HG03571 (cell line): ENCODE data around the gene PTPRK.

Experiments
- ATAC-seq: cut with Tn5 transposase; IDR thresholded peaks from one replicate; pipeline ENCODE4 v1.9.1; 2021; ENCODE audit not compliant: unreplicated experiment

PTPRK gene

GRCh38 chr6:128156321-128157111 lies 363.9 kb downstream of the PTPRK start:
- ATAC-seq: no peak

GRCh38 chr6:128155826-128156225 lies 364.6 kb downstream of the PTPRK start:
- no peak for ATAC-seq

DNA sequence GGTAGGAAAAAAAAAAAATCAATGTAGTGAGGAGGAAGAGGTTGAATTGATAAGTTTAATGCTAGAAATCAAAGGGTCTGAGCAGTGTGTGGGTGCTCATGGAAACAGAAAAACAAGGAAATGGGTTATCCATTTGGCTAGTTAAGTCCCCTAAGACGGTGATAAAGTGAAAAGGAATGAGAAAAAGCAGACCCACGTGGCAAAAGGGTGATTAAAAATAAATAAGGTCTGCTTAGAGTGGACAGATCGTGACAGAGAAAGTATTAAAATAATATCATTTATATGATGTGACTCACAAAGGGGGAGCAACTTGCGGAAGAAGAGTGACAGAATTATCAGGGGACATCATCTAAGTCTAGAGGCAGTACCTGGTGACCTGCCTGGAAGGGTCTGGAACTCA lies 367.8 kb downstream of the PTPRK start:
- ATAC-seq: no peak

GRCh38 chr6:128150376-128150775 lies 370.0 kb downstream of the PTPRK start:
- ATAC-seq: no peak

DNA sequence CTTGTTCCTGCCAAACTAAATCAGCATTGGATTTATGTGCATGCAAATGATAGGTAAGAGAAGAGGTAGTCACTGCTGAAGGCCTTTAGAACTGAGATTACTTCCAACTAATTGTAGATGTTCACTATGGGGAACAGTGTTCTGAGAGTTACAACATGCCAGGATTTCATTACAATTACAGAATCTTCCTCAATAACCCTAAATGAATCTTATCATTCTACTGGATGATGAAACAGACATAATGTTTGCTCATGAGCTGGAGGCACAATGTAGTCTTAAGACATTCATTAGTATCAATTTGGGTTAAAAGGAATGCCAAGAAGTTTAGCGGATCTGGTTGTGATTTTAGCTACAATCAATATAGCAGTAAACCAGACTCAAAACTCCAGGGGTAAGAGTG lies 370.6 kb downstream of the PTPRK start:
- ATAC-seq: no peak

DNA sequence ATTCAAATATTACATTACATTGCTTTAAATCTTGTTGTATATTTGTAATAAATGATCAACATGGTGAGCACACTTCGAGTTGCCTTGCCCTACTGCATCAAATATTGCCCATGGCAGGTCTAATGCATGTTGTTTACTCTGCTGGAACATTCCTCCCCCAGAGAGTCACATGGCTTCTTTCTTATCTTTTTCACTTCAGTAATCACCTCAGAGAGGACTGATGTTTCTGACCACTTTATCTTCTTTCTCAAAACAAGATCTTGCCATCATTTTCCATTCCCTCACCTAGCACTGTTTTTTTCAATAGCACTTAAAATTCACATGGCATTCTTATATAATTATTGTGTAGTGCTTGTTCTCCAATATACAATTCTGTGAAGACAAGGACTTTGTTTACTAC lies 376.1 kb downstream of the PTPRK start:
- no peak for ATAC-seq

- ATAC-seq: no peak
Observed at GRCh38 chr6:128141932-128142331, 378.5 kb downstream of the PTPRK start.

GRCh38 chr6:128139519-128139918 lies 380.9 kb downstream of the PTPRK start:
- ATAC-seq: no peak

DNA sequence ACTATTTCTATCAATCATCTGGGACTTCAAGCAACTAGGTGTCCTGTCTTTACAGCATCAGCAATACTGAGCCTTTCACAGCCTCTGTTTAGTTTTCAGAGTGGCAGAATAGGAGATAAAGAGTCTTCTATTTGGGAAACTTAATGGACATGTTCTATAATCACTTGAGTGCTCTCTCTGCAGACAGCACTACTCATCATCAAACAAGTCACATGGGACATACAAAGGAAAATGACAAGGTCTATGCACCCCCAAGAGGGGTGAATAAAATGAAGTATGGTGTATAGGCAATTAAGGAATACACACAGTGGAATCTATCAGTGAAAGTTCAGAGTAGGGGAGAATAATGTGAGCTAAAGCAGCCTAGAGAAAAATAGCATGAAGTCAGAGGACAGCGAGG lies 381.7 kb downstream of the PTPRK start:
- no peak for ATAC-seq

- ATAC-seq: no peak
Observed at GRCh38 chr6:128135325-128135724, 385.1 kb downstream of the PTPRK start.

DNA sequence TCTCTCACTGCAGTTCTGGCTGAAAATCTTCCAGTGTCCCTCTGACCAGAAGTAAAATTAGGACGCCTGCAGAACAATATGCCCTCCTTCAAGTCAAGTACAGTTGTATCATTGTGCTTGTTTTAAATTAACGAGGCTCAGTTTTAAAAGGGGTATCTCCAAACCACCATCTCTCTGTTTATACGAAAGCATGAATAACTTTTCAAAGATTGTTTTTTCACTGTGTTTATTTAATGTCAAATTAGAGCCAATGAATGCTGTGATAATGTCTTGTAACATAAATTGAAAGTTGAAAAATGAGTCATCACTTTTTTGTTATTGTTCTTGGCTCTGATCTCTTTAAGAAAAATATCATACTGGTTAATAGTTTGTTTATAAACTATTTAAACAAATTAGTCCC lies 388.8 kb downstream of the PTPRK start:
- ATAC-seq: no peak

DNA sequence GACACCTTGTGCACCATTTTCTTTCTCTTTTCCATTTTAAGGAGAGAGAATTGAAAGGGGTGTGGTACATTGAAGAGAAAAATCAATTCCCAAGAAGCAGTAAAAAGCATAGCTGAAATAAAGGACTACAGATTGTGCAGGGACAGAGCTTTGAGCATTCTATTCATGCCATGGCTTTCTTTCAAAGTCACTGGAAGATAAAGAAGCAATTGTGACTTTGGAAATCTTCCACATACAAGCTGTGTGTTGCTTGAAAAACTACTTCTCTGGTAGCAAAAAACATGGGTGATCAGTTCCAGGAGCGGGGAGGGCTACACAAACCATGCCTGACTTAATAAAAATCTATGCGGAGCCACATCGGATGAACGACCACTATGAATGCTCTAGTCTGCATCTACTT lies 389.4 kb downstream of the PTPRK start:
- no peak for ATAC-seq

GRCh38 chr6:128129679-128130078 lies 390.7 kb downstream of the PTPRK start:
- ATAC-seq: no peak

GRCh38 chr6:128127650-128128049 lies 392.7 kb downstream of the PTPRK start:
- ATAC-seq: no peak

GRCh38 chr6:128124713-128125112 lies 395.7 kb downstream of the PTPRK start:
- ATAC-seq: no peak

- no peak for ATAC-seq
Observed at GRCh38 chr6:128121610-128122009, 398.8 kb downstream of the PTPRK start.

- ATAC-seq: no peak
Observed at GRCh38 chr6:128121190-128121589, 399.2 kb downstream of the PTPRK start.

GRCh38 chr6:128118401-128118800 lies 402.0 kb downstream of the PTPRK start:
- no peak for ATAC-seq

DNA sequence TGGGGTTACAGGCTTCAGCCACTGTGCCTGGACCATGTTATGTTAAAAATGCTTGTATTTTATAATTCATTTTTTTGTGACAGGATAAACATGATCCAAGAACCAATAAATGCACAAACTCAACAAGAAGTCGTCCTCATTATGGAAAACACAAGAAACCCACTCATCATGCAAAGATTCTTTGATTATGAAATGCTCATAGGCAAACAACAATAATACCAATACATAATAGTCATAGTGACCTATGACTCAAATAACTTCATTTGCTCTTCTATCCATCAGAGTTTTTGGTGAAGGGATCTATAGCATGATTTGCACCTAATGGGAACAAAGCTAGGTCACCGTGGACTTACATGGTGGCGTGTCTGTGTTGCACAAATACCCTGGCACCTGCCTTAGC lies 402.5 kb downstream of the PTPRK start:
- no peak for ATAC-seq

GRCh38 chr6:128114164-128114563 lies 406.2 kb downstream of the PTPRK start:
- no peak for ATAC-seq

DNA sequence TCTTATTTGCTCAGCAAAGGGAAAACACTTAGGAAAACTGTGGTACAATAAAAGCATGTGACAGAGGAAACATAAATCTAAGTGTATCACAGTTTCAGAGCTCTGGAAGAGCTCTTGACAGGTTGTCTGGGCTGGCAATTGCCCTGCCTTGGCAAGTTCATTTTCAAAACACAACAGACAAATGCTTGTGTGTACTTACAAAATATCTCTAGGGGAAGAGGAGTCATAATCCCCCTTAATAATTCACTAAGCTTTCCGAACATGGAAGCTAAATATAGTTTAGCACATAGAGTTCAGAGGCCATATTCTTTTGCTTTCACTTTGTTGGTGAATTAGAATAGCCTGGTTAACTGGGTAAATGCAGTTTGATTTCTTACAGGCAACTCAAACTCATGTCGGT lies 407.9 kb downstream of the PTPRK start:
- ATAC-seq: peak; percentile 68

- ATAC-seq: no peak
Observed at GRCh38 chr6:128111096-128111495, 409.3 kb downstream of the PTPRK start.

DNA sequence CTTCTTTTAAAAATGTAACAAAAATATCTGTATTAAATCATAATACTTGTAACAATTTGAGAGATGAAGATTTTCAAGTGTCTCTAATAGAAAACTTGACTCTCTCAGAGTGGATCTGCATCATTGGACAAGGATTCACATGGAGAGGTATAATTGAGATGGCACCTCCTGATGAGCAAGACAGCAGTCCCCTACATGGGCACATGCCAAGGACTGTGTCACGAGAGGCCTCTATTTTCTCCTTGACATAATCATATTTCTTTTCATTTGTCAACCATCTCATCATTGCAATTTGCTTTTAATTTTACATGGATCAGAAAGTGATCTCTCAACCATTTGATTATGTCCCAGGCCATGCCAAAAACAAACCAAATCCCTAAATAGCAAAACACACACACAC lies 412.7 kb downstream of the PTPRK start:
- ATAC-seq: no peak
